Epithelial cell of prostate (primary cell): ENCODE measurements around the gene TUSC2.
A peak's percentile ranks its signal among the peaks of the same experiment; 100 is the strongest.

Experiments used
- DNase-seq: peaks from one replicate; pipeline ENCODE4 v3.0.0-alpha.2; 2011; ENCODE audit warnings: low read depth, low spot score
- H3K27ac ChIP-seq: fragments of 450-650 bp; 2 replicates; pipeline ENCODE4 v1.5.1; 2017; ENCODE audit warnings: mild to moderate bottlenecking

The TUSC2 gene

GRCh38 chr3:50355829-50356552 is 28.0 kb upstream of the TUSC2 start:
- no peak for DNase-seq
- no peak overlapping the region for H3K27ac ChIP-seq

GRCh38 chr3:50354850-50355249 is 26.8 kb upstream of the TUSC2 start:
- no peak for DNase-seq
- H3K27ac ChIP-seq: no peak overlapping the region

DNA sequence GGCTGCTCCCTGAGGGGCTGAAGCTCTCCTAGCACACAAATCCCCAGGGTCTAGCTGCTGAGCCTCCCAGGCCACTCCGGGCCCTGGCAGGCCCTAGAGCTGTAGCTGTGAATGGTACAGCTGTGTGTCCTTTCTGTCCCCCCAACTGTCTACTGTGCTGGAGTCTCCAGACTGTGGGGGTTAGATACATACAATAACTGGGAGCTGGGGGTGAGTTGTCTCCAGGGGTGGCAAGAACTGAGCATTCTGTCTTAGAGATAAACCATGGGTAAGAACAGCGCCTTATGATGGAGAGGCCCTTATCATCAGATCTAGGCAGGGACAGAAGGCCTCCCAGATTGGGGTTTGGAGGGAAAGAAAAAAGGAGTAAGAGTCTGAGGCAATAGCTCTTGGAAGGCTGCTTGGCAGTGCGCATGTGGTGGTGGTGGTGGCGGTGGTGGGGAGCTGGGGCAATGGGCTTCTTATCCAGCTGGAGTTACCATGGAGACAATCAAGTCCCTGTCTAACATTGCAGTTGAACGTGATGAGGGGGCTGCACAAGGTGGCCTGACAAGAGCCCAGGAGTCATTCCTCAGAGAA is 26.3 kb upstream of the TUSC2 start:
- H3K27ac ChIP-seq: no peak overlapping the region

GRCh38 chr3:50353245-50354004 is 25.4 kb upstream of the TUSC2 start:
- DNase-seq: no peak
- no peak overlapping the region for H3K27ac ChIP-seq

More for the DNA sequence above, 26.3 kb upstream of the TUSC2 start:
- DNase-seq: no peak

DNA sequence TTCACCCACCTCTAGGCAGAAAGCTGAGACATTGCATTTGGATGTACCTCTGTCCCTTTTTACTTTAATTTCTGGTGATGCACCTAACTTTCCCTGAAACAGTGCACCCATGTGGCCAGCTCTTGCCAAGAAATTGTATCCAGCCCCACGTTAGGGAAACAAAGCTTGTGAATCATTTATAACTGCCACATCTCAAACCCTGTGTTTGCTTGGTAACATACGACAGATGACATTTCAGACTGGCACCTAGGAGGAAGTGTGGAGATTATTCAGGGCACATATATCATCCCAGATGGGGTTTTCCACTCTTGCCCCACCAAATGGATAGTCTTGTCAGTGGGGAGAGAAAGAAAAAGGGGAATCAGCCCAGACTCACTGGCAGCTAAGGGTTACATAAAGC is 24.8 kb upstream of the TUSC2 start:
- no peak overlapping the region for H3K27ac ChIP-seq
- DNase-seq: no peak

DNA sequence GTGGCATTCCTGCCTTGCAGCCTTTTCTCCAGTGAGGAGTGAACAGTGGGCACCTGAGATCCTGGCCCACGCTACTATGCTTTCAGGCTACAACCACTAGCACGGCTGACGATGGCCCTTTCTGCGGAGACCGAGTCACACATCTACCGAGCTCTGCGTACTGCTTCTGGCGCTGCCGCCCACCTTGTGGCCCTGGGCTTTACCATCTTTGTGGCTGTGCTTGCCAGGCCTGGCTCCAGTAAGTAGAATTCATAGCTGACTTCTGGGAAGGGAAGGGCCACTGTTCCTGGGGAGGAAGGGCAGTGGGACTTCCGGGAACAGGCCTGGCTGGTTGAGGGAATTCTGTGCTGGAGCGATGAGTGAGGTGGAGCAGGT is 23.3 kb upstream of the TUSC2 start:
- no peak for DNase-seq
- peak overlapping the region; percentile 83 for H3K27ac ChIP-seq

DNA sequence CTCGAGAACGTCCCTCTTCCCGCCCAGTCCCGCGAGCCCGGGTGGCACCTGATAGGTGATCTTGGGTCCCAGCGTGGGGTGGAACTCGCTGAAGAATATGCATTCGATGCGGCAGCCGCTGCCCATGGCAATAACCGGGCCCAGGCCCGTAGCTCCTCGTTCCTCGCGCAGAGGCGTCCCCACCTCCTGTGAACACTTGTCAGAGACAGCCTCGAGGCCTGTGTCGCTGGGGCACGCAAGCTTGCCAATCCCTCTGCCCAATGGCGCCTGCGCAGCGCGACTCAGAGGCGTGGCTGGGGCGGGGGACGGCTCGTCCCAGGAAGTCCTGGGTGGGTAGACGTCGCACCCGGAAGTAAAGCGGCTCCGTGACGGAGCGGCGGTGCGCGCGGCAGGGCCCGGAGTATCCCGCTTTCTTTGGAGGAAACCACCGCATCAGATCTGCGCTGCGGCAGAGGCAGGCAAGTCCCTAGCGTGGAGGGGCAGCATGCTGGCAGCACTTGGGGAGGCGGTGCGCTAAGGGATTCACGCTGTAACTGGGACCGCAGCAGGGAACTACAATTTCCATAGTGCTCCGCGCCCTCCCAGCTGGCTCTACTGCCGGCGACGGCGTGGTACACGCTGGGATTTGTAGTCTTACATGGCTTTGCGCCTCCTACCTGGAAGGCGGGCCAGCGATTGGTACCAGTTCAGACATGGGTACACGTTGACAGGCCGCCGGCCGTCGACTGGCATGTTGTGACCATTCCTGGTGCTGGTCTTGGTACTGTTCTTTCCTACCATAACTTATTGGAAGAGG is 22.7 kb upstream of the TUSC2 start, which contains the start of the genes CYB561D2 and NPRL2:
CYB561D2 (plus strand) TSS at position 336 of the 796 bp plus-strand sequence. CDS start 572 bp downstream, outside the sequence.
NPRL2 (minus strand) TSS at position 249 of the 796 bp plus-strand sequence; CDS start at position 126, 123 bp downstream.
- DNase-seq: peak; percentile 81

DNA sequence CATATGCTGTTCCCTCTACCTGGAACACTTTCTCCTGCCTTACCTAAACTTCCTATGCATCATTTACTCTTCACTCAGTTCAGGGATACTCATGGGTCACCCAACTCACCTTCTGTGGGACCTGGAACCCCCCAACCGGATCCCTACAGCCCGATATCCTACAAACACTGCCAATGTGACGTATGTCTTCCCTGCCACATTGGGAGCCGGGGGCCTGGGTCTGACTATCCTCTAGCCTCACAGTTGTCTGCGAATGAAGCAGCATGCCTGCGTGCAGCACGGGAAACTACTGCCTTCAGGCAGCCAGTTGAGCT is 22.1 kb upstream of the TUSC2 start:
- H3K27ac ChIP-seq: peak overlapping the region; percentile 83
- DNase-seq: no peak

More for the DNA sequence above, 22.7 kb upstream of the TUSC2 start, which contains the start of the genes CYB561D2 and NPRL2:
- H3K27ac ChIP-seq: peak within 1 kb of the TSS; percentile 83

DNA sequence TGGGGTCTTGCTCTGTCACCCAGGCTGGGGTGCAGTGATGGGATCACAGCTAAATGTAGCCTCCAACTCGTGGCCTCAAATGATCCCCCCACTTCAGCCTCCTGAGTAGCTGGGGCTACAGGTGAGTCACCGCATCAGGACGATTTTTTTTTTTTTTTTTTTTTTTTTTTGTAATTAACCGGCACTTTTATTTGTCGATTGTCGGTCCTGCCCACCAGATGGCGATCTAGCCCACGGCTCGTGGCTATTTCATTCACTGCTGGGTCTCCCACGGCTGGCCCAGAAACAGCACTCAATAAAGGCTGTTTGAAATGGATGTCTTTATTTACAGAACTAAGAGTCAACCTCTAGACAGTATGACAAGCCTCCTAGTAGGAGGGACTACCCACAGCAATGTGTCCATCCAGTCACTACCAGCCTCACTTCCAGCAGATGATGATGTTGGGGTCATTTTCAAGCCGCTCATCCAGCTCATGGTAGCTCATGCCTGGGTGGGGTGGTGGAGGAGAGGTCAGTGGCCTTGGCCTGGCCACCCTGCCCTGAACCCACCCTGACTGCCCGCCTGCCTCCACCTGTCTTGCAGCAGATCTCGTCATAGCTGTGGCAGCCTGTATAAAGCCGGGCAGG is 19.3 kb upstream of the TUSC2 start:
- no peak overlapping the region for H3K27ac ChIP-seq

DNA sequence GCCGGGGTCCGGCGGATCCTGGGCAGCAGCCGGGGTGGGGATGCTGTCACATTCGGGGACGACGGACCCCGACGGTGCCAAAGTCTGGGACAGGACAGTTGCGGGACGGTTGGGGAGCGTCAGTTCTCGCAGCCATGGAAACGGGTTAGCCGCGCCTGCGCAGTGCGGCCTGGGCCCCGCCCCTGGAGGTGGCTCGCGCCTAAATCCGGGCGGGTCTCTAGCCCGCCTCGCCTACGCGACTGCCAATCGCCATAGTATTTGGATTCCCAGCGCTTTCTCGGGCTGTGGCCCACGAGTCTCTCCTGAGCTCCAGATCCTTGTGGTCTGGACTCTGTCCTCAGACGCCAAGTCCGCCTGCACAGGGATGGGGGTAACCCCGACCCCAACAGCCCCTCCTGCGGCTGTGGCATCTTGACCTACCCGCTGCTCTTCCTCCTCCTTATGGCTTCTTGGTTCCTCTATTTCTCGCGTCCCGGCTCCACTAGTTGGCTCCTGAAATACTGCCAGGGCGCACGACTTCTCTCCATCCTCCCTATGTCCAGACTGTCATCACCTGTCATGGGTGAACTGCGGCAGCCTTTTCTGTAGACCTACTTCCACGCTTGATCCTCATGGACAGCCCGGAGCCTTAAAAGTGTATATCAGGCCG is 17.7 kb upstream of the TUSC2 start, which contains the start of gene ZMYND10:
ZMYND10 (minus strand) TSS at position 147 of the 649 bp plus-strand sequence. CDS start 153 bp downstream, outside the sequence.
- no peak within 1 kb of the TSS for H3K27ac ChIP-seq
- no peak for DNase-seq

More for the DNA sequence above, 19.3 kb upstream of the TUSC2 start:
- no peak for DNase-seq

- no peak overlapping the region for H3K27ac ChIP-seq
- DNase-seq: no peak
Measured at GRCh38 chr3:50345008-50345407, 17.0 kb upstream of the TUSC2 start.

DNA sequence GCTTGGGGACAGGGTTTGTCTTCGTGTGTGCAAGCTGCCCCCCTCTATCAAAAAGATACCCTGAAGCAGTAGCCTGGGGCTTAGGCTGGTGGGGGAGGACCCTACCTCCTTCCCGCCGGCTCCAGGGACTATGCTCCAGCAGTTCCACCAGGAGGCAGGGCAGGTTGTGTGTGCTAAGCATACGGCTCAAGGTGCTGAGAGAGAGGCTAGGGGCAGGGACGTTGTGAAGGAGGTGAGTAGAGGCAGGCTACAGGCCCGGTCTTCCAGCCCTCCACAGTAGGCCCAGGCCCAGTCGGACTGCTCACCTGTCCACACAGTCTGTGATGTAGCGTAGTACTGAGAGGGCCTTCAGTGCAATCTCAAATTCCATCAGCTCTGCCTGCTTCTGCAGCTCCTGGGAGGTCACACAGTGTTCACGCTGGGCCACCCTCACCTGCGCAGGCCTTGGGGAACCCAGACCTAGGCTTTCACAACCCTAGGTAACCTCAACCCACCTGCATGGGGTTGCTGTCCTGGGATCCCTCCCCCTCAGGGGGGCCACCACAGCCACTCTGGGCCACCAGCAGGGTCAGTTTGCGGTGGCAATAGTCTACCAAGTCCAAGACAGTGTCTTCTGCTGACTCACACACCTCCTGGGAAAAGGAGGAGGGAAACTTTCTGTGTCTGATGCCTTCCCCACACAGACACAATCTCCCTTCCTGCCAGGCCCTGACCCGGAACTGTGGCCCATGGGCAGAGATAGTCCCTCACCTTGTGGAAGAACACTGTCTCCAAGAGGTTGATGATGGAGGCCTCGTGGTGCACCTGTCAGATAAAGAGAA is 15.0 kb upstream of the TUSC2 start:
- H3K27ac ChIP-seq: no peak overlapping the region
- DNase-seq: no peak

DNA sequence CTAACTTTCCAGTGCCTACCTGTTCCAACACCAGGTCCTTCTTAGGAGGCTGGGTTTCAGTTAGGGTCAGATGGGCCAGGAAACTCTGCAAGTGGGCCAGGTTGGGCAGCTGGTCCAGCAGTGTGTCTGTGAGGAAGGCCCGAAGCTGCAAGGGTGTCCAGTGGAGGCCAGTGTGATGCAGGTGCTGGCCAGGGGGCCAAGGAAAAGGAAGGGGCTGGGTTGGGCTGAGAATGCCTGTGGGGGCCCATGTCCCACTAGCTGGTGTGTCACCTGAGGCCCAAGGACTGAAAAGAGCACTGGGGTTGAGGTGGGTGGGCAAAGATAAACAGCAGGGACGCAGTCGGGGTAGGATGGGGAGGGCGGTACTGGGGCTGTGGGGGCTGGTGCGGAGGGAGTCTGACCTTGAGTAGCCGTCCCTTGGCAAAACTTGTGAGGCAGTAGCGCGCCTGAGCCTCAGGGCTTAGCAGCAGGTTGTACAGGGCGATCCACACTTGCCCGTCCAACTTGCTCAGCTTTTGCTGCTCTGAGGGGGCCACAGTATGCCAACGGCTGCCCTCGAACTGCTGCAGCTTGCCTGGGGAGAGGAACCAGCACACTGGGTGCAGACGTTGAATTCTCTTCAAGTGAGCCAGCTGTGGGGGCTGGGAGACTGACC is 14.1 kb upstream of the TUSC2 start:
- H3K27ac ChIP-seq: no peak overlapping the region
- no peak for DNase-seq

DNA sequence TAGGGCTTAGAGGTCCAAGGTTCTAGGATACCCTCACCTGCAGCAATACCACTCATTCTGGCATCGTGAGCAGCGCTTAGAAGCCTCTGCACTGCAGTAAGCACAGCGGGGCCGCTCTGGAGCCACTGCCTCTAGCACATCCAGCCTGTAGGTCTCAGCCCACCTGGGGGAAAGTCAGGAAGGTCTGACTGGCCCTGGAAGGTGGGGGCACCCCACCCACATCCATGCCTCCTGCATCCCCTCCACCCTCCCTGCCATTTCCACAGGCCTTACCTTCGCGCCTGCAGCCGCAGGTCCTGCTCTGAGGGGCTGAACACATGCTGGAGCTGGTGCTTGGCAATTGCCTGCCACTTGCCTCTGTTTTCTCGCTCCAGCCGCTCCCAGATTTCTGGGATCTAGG is 13.5 kb upstream of the TUSC2 start:
- H3K27ac ChIP-seq: no peak overlapping the region
- DNase-seq: no peak

DNA sequence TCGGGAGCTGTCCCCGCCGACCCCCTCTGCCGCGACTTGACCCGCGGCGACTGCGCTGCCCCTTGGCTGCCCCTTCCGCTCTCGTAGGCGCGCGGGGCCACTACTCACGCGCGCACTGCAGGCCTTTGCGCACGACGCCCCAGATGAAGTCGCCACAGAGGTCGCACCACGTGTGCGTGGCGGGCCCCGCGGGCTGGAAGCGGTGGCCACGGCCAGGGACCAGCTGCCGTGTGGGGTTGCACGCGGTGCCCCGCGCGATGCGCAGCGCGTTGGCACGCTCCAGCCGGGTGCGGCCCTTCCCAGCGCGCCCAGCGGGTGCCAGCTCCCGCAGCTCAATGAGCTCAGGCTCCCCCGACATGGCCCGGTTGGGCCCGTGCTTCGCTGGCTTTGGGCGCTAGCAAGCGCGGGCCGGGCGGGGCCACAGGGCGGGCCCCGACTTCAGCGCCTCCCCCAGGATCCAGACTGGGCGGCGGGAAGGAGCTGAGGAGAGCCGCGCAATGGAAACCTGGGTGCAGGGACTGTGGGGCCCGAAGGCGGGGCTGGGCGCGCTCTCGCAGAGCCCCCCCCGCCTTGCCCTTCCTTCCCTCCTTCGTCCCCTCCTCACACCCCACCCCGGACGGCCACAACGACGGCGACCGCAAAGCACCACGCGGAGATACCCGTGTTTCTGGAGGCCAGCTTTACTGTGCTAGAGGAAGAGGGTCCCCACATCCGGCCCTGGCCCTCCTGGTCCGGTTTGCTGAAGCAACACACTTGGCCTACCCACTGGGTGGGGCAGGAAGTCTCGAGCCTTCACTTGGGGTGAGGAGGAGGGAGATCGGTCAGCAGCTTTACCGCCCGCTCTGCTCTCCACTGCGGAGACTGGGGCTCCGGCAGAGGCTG is 12.7 kb upstream of the TUSC2 start, which contains the start of gene RASSF1:
RASSF1 (minus strand) TSS at position 389 of the 882 bp plus-strand sequence; CDS start at position 358, 31 bp downstream.
- DNase-seq: no peak
- H3K27ac ChIP-seq: no peak within 1 kb of the TSS

DNA sequence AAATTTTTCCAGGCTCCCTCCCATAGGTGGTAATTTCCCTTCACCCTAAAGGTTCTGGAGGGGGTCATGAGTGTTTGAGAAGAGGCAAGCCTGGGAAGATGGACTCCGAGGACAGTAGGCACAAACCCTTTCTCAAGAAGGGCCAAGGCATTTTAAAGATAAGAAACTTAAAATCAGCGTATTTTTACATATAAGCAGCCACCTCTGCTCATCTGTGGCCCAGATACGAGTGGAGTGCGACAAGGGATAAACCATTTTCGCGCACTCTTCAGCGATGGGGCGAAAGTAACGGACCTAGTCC is 12.1 kb upstream of the TUSC2 start:
- no peak overlapping the region for H3K27ac ChIP-seq
- DNase-seq: no peak

GRCh38 chr3:50339485-50340146 is 11.6 kb upstream of the TUSC2 start:
- DNase-seq: no peak

More at GRCh38 chr3:50339485-50340146, 11.6 kb upstream of the TUSC2 start:
- H3K27ac ChIP-seq: no peak overlapping the region
